Osteoblast (primary cell): Measurements from ENCODE around the gene RAP1GDS1. TPM values are rescaled to one million over a fixed set of nuclear protein-coding genes. Genes with fewer than 3 reads are reported as not detected.

ENCODE experiments used
- DNase-seq: peaks from one replicate; pipeline ENCODE4 v3.0.0; 2011; ENCODE audit warnings: low spot score, mixed read lengths; ENCODE audit not compliant: insufficient read length; ENCODE audit errors: missing footprints
- H2AFZ ChIP-seq: 2 replicates; pipeline ENCODE4 v1.6.0; 2011; ENCODE audit warnings: mild to moderate bottlenecking, low read length
- H3K27ac ChIP-seq: 2 replicates; pipeline ENCODE4 v1.5.1; 2011; ENCODE audit warnings: mild to moderate bottlenecking, low read depth, low read length, moderate library complexity
- H3K27me3 ChIP-seq: 2 replicates; pipeline ENCODE4 v1.6.0; 2012; ENCODE audit warnings: mild to moderate bottlenecking, control low read depth, inconsistent platforms, low read length, moderate library complexity; ENCODE audit not compliant: insufficient read depth
- H3K36me3 ChIP-seq: 2 replicates; pipeline ENCODE4 v1.5.1; 2011; ENCODE audit warnings: mild to moderate bottlenecking, low read length, control low read depth, moderate library complexity; ENCODE audit not compliant: insufficient read depth
- H3K4me1 ChIP-seq: 2 replicates; pipeline ENCODE4 v1.5.1; 2011; ENCODE audit warnings: mild to moderate bottlenecking, low read length, control low read depth, moderate library complexity; ENCODE audit not compliant: insufficient read depth
- H3K4me2 ChIP-seq: 2 replicates; pipeline ENCODE4 v1.6.0; 2011; ENCODE audit warnings: mild to moderate bottlenecking, low read length; ENCODE audit not compliant: insufficient read depth
- H3K4me3 ChIP-seq: fragments of 200-600 bp; sonication (generic); 3 replicates; pipeline ENCODE4 v1.5.1; 2012; ENCODE audit warnings: mild to moderate bottlenecking, low read length, inconsistent platforms; ENCODE audit not compliant: insufficient read depth
- H3K79me2 ChIP-seq: 2 replicates; pipeline ENCODE4 v1.6.0; 2012; ENCODE audit warnings: mild to moderate bottlenecking, low read length, control low read depth, inconsistent platforms; ENCODE audit not compliant: insufficient read depth
- H3K9me3 ChIP-seq: 2 replicates; pipeline ENCODE4 v1.5.1; 2011; ENCODE audit warnings: low read depth, low read length, control low read depth
- H4K20me1 ChIP-seq: 2 replicates; pipeline ENCODE4 v1.6.0; 2012; ENCODE audit warnings: mild to moderate bottlenecking, low read length, control low read depth; ENCODE audit not compliant: insufficient read depth
- total RNA-seq: library from RNA; depleted of rRNA; stranded (reverse); fragments of >200 nt; gene quantifications from 2 replicates; pipeline ENCODE4 v1.2.3, GENCODE V29; 2012
- TF ChIP-seq, protein P1 (sequence below): IDR thresholded peaks from 2 replicates; pipeline ENCODE4 v1.5.1; 2011; ENCODE audit warnings: mild to moderate bottlenecking, low read depth, low read length, moderate library complexity; ENCODE audit errors: extremely low read depth

RAP1GDS1 gene
- total RNA-seq, 1 donor = 60.1 TPM

DNA sequence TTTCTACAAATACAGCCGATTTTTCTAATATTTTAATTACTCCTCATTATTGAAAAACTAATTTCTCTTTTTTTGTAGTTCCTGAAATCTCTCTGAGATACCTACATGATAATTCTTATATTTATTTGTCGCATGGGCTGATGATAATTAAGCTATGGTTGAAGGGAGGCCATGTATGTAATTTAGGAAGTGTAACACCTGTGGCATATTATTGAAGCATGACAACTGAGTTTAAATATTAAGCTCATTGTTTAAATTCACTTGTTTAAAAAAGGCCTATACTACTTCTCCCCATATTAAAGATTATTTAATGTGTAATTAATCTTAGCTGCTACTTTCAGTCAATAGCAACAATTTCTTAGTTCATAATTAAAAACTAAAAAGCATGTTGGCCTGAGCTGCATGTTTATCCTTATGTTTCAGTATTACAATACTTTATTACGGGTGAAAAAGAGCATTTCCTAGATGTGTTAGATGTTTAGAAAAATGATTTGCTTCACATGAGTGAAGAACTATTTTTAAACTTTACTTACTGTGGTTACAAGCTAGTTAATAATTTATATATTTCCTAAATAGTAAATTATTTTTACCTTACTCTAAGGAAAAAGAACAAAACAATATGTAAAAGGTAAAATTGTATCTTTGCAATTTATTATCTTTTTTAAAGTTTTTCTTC, 122.4 kb downstream of the RAP1GDS1 start:
- H2AFZ ChIP-seq = no peak overlapping the region
- no peaks in the 10 kb centered on the region for H3K9me3 ChIP-seq
- H3K4me1 ChIP-seq = no peaks in the 10 kb centered on the region
- no peaks in the 10 kb centered on the region for H3K36me3 ChIP-seq
- no peak overlapping the region for H3K27ac ChIP-seq
- no peak overlapping the region for H3K4me2 ChIP-seq
- peaks cover under 1% of the 10 kb centered on the region for H3K79me2 ChIP-seq
- H4K20me1 ChIP-seq = no peaks in the 10 kb centered on the region
- H3K27me3 ChIP-seq = no peaks in the 10 kb centered on the region
- DNase-seq = no peak
- no peak overlapping the region for H3K4me3 ChIP-seq
- TF ChIP-seq, protein P1, sequence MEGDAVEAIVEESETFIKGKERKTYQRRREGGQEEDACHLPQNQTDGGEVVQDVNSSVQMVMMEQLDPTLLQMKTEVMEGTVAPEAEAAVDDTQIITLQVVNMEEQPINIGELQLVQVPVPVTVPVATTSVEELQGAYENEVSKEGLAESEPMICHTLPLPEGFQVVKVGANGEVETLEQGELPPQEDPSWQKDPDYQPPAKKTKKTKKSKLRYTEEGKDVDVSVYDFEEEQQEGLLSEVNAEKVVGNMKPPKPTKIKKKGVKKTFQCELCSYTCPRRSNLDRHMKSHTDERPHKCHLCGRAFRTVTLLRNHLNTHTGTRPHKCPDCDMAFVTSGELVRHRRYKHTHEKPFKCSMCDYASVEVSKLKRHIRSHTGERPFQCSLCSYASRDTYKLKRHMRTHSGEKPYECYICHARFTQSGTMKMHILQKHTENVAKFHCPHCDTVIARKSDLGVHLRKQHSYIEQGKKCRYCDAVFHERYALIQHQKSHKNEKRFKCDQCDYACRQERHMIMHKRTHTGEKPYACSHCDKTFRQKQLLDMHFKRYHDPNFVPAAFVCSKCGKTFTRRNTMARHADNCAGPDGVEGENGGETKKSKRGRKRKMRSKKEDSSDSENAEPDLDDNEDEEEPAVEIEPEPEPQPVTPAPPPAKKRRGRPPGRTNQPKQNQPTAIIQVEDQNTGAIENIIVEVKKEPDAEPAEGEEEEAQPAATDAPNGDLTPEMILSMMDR = no peak

GRCh38 chr4:98385831-98386230, 124.6 kb downstream of the RAP1GDS1 start:
- Histone ChIP-seq H4K20me1 (no peaks in the 10 kb centered on the region), H3K9me3 (no peaks in the 10 kb centered on the region), H3K27ac (no peak overlapping the region), H3K36me3 (no peaks in the 10 kb centered on the region), H3K79me2 (no peaks in the 10 kb centered on the region), H3K4me2 (no peak overlapping the region), H3K4me3 (no peak overlapping the region), H3K27me3 (no peaks in the 10 kb centered on the region), H3K4me1 (no peaks in the 10 kb centered on the region), H2AFZ (no peak overlapping the region)
- no peak for DNase-seq
- TF ChIP-seq, protein P1 = no peak

- Histone ChIP-seq H3K79me2 (no peaks in the 10 kb centered on the region), H3K4me1 (no peaks in the 10 kb centered on the region)
Observed at GRCh38 chr4:98387345-98388026, 126.3 kb downstream of the RAP1GDS1 start.

DNA sequence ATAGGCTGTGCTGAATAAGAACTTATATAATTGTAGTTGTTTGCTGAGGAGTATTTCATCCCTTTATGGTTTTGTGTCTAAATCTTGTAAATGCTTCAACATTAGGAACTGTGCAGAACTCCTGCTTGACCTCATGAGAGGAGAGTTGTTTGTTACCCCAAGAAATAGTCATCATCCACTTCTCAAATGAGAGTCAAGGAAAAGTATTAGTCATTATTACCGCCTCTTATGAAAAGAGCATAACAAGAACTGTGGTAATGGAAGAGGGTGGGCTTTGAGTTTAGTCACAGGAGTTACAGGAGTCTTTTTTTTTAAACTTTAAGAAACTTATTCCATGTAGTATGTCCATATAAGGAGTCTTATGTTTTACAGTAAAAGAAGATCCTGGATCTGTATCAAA, 132.9 kb downstream of the RAP1GDS1 start:
- Histone ChIP-seq H2AFZ (no peak overlapping the region), H3K27me3 (no peaks in the 10 kb centered on the region), H3K36me3 (peaks cover 3% of the 10 kb centered on the region), H3K4me3 (no peak overlapping the region), H3K9me3 (no peaks in the 10 kb centered on the region), H3K4me2 (no peak overlapping the region), H4K20me1 (no peaks in the 10 kb centered on the region), H3K4me1 (no peaks in the 10 kb centered on the region), H3K79me2 (no peaks in the 10 kb centered on the region), H3K27ac (no peak overlapping the region)
- DNase-seq = no peak
- TF ChIP-seq, protein P1 = no peak

More at GRCh38 chr4:98387345-98388026, 126.3 kb downstream of the RAP1GDS1 start:
- H2AFZ ChIP-seq = no peak overlapping the region
- no peaks in the 10 kb centered on the region for H4K20me1 ChIP-seq
- no peak overlapping the region for H3K27ac ChIP-seq
- H3K4me2 ChIP-seq = no peak overlapping the region
- DNase-seq = no peak
- H3K27me3 ChIP-seq = no peaks in the 10 kb centered on the region
- no peaks in the 10 kb centered on the region for H3K9me3 ChIP-seq
- no peak overlapping the region for H3K4me3 ChIP-seq
- peaks cover 2% of the 10 kb centered on the region for H3K36me3 ChIP-seq
- TF ChIP-seq, protein P1 = no peak
